NCI-H1105 treated with DMSO at 0.1 percent for 48 hours (cell line): Measurements from ENCODE around the gene GABRA4.

Experiments used
- DNase-seq: peaks from one replicate; lab custom pipeline; 2025; lab: John Stamatoyannopoulos, UW

GABRA4 gene

GRCh38 chr4:46927201-46927600, 66.2 kb downstream of the GABRA4 start:
- no peak for DNase-seq

GRCh38 chr4:46924789-46925529, 68.4 kb downstream of the GABRA4 start:
- DNase-seq, result no peak

GRCh38 chr4:46922205-46922604, 71.2 kb downstream of the GABRA4 start:
- DNase-seq, result no peak

GRCh38 chr4:46909078-46909477, 84.3 kb downstream of the GABRA4 start, which contains the start of gene COX7B2:
Gene COX7B2, minus strand, starts transcription at chr4:46909245. Its CDS starts 174,053 bp downstream, at chr4:46735192.
- no peak for DNase-seq

- no peak for DNase-seq
Measured at GRCh38 chr4:46908148-46908547, 85.2 kb downstream of the GABRA4 start.

- DNase-seq, result no peak
Measured at GRCh38 chr4:46900082-46900481, 93.3 kb downstream of the GABRA4 start.

- no peak for DNase-seq
Measured at GRCh38 chr4:46894826-46895225, 98.6 kb downstream of the GABRA4 start.

- DNase-seq, result no peak
Measured at GRCh38 chr4:46890056-46890455, 103.3 kb downstream of the GABRA4 start.

GRCh38 chr4:46889410-46889809, 104.0 kb downstream of the GABRA4 start:
- DNase-seq, result no peak

GRCh38 chr4:46886711-46887110, 106.7 kb downstream of the GABRA4 start:
- no peak for DNase-seq

GRCh38 chr4:46878641-46879040, 114.7 kb downstream of the GABRA4 start:
- DNase-seq, result no peak

GRCh38 chr4:46874811-46875210, 118.6 kb downstream of the GABRA4 start:
- no peak for DNase-seq

GRCh38 chr4:46870411-46870810, 123.0 kb downstream of the GABRA4 start:
- no peak for DNase-seq
